Measurements from ENCODE around the gene SOX11.

DNA sequence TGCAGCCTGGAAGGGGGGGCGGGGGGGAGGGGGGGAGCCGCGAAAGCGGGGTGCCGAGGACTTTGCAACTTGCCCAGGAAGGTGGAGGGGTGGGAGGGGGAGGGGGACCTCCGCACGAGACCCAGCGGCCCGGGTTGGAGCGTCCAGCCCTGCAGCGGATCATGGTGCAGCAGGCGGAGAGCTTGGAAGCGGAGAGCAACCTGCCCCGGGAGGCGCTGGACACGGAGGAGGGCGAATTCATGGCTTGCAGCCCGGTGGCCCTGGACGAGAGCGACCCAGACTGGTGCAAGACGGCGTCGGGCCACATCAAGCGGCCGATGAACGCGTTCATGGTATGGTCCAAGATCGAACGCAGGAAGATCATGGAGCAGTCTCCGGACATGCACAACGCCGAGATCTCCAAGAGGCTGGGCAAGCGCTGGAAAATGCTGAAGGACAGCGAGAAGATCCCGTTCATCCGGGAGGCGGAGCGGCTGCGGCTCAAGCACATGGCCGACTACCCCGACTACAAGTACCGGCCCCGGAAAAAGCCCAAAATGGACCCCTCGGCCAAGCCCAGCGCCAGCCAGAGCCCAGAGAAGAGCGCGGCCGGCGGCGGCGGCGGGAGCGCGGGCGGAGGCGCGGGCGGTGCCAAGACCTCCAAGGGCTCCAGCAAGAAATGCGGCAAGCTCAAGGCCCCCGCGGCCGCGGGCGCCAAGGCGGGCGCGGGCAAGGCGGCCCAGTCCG is 540 bp downstream of the SOX11 start:
- no peak for TF ChIP-seq EZH2phosphoT487 (IDR thresholded peaks at IDR 0.05; ENCODE audit: borderline replicate concordance)
- TF ChIP-seq, protein P1, sequence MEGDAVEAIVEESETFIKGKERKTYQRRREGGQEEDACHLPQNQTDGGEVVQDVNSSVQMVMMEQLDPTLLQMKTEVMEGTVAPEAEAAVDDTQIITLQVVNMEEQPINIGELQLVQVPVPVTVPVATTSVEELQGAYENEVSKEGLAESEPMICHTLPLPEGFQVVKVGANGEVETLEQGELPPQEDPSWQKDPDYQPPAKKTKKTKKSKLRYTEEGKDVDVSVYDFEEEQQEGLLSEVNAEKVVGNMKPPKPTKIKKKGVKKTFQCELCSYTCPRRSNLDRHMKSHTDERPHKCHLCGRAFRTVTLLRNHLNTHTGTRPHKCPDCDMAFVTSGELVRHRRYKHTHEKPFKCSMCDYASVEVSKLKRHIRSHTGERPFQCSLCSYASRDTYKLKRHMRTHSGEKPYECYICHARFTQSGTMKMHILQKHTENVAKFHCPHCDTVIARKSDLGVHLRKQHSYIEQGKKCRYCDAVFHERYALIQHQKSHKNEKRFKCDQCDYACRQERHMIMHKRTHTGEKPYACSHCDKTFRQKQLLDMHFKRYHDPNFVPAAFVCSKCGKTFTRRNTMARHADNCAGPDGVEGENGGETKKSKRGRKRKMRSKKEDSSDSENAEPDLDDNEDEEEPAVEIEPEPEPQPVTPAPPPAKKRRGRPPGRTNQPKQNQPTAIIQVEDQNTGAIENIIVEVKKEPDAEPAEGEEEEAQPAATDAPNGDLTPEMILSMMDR (conservative IDR thresholded peaks at IDR 0.05; ENCODE audit: low read length), result no peak
